Measurements from ENCODE around the gene GRM7. TPM values are rescaled to one million over a fixed set of nuclear protein-coding genes. Genes with fewer than 3 reads are reported as not detected.

Gene GRM7
- total RNA-seq, 1 donor from 2014 or later: 0.80 TPM

- DNase-seq (ENCODE audit: low spot score): no peak
- no peaks in the 10 kb centered on the region for H3K9me3 ChIP-seq (ENCODE audit: low read depth)
- TF ChIP-seq CTCF (IDR thresholded peaks at IDR 0.05) (no peak), EZH2 (IDR thresholded peaks at IDR 0.05) (no peak), EZH2phosphoT487 (IDR thresholded peaks at IDR 0.05) (no peak)
- H3K36me3 Mint-ChIP-seq: no peaks in the 10 kb centered on the region
- H4K20me1 ChIP-seq (ENCODE audit: low read depth): no peaks in the 10 kb centered on the region
- no peaks in the 10 kb centered on the region for H3K27me3 ChIP-seq
- no peaks in the 10 kb centered on the region for H3K9me3 Mint-ChIP-seq
- H3K79me2 ChIP-seq (ENCODE audit: low read depth): no peaks in the 10 kb centered on the region
- no peak overlapping the region for H3K27ac ChIP-seq
- no peak overlapping the region for H2AFZ ChIP-seq (replicated peaks)
- no peaks in the 10 kb centered on the region for H3F3A ChIP-seq (ENCODE audit: low read depth)
- H3K4me1 Mint-ChIP-seq: no peaks in the 10 kb centered on the region
- no peak overlapping the region for H3K4me3 Mint-ChIP-seq
- H3K4me2 ChIP-seq: no peak overlapping the region
- H3K27ac Mint-ChIP-seq: no peak overlapping the region
- no peaks in the 10 kb centered on the region for H3K36me3 ChIP-seq
- no peaks in the 10 kb centered on the region for H3K4me1 ChIP-seq
- no peaks in the 10 kb centered on the region for H3K27me3 Mint-ChIP-seq (ENCODE audit: insufficient read depth, low read depth)
- H3K4me3 ChIP-seq: no peak overlapping the region
- H3K9ac ChIP-seq: no peak overlapping the region
Observed at GRCh38 chr3:7146529-7146928, 285.6 kb downstream of the GRM7 start.

GRCh38 chr3:7158516-7158915 is 297.6 kb downstream of the GRM7 start:
- Mint-ChIP-seq H3K27me3 (ENCODE audit: insufficient read depth, low read depth) (peaks cover 3% of the 10 kb centered on the region), H3K27ac (no peak overlapping the region), H3K4me3 (no peak overlapping the region), H3K9me3 (no peaks in the 10 kb centered on the region), H3K36me3 (no peaks in the 10 kb centered on the region), H3K4me1 (peaks cover 16% of the 10 kb centered on the region)
- H4K20me1 ChIP-seq (ENCODE audit: low read depth): no peaks in the 10 kb centered on the region
- TF ChIP-seq CTCF (IDR thresholded peaks at IDR 0.05) (no peak), EZH2phosphoT487 (IDR thresholded peaks at IDR 0.05) (no peak), EZH2 (IDR thresholded peaks at IDR 0.05) (no peak)
- no peak overlapping the region for H2AFZ ChIP-seq (replicated peaks)
- H3K27ac ChIP-seq: no peak overlapping the region
- no peaks in the 10 kb centered on the region for H3K79me2 ChIP-seq (ENCODE audit: low read depth)
- H3K9ac ChIP-seq: no peak overlapping the region
- DNase-seq (ENCODE audit: low spot score): no peak
- no peaks in the 10 kb centered on the region for H3K36me3 ChIP-seq
- no peak overlapping the region for H3K4me3 ChIP-seq
- no peaks in the 10 kb centered on the region for H3K27me3 ChIP-seq
- H3K9me3 ChIP-seq (ENCODE audit: low read depth): no peaks in the 10 kb centered on the region
- H3K4me2 ChIP-seq: no peak overlapping the region
- H3F3A ChIP-seq (ENCODE audit: low read depth): no peaks in the 10 kb centered on the region
- peaks cover 23% of the 10 kb centered on the region for H3K4me1 ChIP-seq

GRCh38 chr3:7160689-7161088 is 299.8 kb downstream of the GRM7 start:
- Histone ChIP-seq H3K36me3 (no peaks in the 10 kb centered on the region), H3F3A (ENCODE audit: low read depth) (no peaks in the 10 kb centered on the region), H3K9me3 (ENCODE audit: low read depth) (no peaks in the 10 kb centered on the region), H3K4me2 (no peak overlapping the region), H4K20me1 (ENCODE audit: low read depth) (no peaks in the 10 kb centered on the region), H3K4me1 (peaks cover 13% of the 10 kb centered on the region), H3K27me3 (no peaks in the 10 kb centered on the region), H2AFZ (replicated peaks) (no peak overlapping the region), H3K4me3 (no peak overlapping the region), H3K79me2 (ENCODE audit: low read depth) (no peaks in the 10 kb centered on the region), H3K27ac (no peak overlapping the region), H3K9ac (no peak overlapping the region)
- no peak overlapping the region for H3K4me3 Mint-ChIP-seq
- H3K27me3 Mint-ChIP-seq (ENCODE audit: insufficient read depth, low read depth): peaks cover 3% of the 10 kb centered on the region
- no peak for DNase-seq (ENCODE audit: low spot score)
- H3K9me3 Mint-ChIP-seq: no peaks in the 10 kb centered on the region
- H3K4me1 Mint-ChIP-seq: peaks cover 16% of the 10 kb centered on the region
- H3K27ac Mint-ChIP-seq: no peak overlapping the region
- TF ChIP-seq EZH2phosphoT487 (IDR thresholded peaks at IDR 0.05) (no peak), CTCF (IDR thresholded peaks at IDR 0.05) (no peak), EZH2 (IDR thresholded peaks at IDR 0.05) (no peak)
- H3K36me3 Mint-ChIP-seq: no peaks in the 10 kb centered on the region

Measured in neural progenitor cell (in vitro differentiated cells).